Suppressor macrophage (primary cell): ENCODE measurements around the gene POLR1A.

ENCODE experiments used
- DNase-seq, 4 experiments: peaks; one replicate each; pipeline ENCODE4 v3.0.0-alpha.2; 2020 to 2022

The POLR1A gene

GRCh38 chr2:86037141-86037794 lies 68.4 kb downstream of the POLR1A start:
- peak; percentile 84 to 91 (median 90) for DNase-seq

DNA sequence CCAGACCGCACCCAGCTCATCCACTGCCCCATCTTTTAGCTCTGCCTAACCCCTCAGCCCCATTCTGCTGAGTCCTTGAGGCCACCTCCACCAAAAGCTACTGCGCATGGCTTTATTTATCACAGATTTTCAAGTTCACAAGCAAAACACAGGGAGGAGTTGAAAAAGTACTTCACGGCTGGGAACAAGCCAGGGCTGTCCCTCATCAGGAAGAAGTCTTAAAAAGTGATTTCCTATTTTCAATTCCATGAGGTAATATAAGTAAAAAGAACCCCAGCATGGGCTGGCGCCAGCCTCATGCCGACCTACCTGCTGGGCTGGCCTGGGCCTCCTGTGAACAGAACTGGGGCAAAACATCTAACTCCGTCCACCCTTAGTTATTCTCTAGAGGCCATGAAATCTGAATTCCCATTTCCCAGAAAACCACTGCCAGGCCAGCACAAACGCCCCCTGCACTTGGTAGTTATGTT lies 69.0 kb downstream of the POLR1A start:
- no peak for DNase-seq

DNA sequence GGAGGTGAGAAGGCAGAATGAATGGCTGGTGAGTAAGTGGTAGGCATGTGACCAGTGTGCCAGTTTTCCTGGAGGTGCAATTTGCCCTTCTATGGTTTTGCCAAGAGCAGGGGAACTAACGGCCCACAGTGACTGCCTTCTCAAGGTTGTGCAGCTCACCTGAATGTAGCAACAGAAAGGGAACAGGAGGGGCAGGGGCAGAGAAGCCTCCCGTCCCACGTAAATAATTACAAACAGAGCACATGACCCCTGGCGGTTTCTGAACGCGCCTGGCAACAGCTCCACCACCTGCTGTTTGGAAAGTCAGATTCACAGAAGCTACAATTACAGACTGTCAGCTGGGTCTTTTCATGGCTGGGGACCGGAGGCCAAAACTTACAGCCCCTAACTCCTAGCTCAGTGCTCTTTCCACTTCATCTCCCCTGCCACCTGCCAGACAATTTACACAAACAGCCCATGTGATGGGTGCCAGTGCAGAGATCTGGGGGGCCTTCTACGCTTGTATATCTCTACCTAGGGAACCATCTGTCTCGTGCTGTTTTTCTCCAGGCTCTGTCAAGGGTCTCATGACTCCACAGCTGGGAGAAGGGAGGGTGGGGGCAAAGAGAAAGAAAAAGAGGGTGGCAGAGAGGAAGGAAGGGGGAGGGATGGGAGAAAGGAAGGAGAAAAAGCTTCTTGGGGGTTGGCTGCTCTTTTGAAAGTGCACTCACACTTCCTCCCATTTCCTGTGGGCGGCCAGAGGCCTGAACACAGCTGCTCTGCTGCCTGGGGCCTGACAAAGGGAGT lies 69.6 kb downstream of the POLR1A start:
- DNase-seq = peak; percentile 90 to 95 (median 94)

GRCh38 chr2:86035376-86035882 lies 70.3 kb downstream of the POLR1A start:
- DNase-seq = no peak

GRCh38 chr2:86033751-86034692 lies 71.7 kb downstream of the POLR1A start:
- no peak for DNase-seq

- DNase-seq = no peak
Measured at GRCh38 chr2:86032861-86033595, 72.7 kb downstream of the POLR1A start.

GRCh38 chr2:86031606-86032005 lies 74.1 kb downstream of the POLR1A start:
- DNase-seq = no peak

DNA sequence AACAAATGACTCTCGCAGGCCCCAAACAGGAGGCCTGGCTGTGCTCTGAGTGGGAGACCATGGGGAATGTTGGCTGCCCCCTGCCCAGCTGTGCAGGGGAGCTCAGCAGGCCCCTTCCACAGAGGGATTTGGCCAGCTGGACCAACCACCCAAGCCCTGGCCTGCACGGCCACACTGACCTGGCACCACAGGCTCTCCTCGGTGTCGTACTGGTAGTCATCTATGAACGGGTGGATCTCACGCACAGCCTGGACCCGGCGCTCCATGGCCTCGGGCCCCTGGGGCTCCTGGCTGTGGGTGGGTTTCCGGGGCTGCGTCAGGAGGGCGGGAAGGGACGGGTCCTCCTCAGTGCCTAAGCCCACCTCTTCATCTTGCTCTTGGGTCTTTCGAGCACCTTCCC lies 74.5 kb downstream of the POLR1A start:
- DNase-seq = no peak

GRCh38 chr2:86029873-86030272 lies 75.8 kb downstream of the POLR1A start:
- no peak for DNase-seq

DNA sequence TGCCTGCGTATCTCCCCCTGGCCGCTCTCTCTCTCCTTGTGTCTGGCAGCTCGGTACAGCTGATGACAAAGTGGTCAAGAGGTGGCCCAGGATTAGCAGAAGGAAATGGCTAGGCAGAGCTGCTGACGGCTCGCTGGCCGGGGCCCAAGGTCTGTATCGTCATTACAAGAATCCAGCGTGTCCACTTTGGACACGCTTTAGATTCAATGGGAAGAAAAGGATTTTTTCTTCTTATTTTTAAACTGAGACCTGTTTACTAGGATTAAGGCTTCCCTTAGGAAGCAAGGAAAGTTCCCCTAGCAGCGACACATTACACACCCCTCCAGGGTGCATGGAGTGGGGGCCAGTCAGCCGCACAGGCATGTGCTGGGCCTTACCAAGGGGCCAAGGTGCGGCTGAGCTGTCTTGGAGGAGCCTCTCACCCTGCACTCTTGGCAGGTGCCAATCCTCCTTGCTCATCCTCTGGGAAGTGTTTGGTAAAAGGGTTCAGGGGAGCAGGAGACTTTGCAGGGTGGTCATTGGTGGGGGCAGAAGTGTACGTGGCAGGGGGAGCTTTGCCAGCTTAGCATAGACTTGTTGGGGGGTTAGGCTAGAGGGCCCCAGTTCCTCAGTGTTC lies 76.8 kb downstream of the POLR1A start:
- no peak for DNase-seq

- DNase-seq = no peak
Measured at GRCh38 chr2:86027922-86028765, 77.5 kb downstream of the POLR1A start.

DNA sequence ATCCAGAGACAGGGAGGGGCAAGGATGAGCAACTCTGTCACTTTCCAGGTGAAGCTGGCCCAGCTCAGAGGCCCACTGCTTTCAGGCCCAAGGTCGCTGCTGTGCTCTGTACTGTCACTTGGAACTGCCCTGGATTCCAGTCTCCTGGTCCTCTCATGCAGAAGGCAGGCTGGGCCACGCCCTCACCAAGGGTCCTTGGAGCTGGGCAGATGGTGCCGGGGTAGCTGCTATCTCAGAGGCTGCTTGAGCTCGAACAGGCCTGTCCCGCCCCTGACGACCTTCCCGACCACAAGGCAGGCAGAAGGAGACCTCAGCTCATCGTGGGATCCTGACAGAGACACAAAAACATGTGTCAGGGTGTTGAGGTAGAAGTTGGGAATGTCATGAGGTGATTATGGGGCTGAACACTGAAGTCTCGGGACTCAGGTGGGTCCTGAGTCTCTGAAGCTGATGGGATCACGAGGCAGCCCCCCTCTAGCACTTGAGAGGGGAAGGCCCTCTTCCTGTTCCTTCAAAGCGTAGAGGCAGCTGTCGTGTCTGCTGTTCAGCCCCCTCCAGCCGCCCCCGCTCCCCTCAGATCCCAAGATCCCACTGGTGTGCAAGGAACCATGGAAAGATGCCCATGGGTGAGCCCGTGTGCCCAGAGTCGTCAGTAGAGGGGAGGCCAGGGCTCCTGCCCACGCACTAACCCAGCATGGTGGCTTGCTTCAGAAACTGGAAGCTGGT lies 78.3 kb downstream of the POLR1A start:
- no peak for DNase-seq

DNA sequence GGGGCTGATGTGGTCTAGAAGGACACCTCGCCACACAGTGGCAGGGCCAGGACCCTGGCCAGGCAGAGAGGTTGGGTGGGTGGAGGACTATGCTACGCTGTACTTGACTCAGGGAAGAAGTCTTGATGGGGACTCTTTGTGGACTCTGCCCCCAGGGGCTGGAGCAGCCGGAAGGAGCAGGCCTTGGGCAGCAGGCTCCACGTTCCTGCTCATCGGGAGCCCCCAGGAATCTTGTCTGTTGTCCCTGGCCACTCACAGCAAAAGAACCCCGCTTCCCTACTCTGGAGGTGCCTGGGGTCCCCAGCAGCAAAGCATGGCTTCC lies 79.0 kb downstream of the POLR1A start:
- no peak for DNase-seq

DNA sequence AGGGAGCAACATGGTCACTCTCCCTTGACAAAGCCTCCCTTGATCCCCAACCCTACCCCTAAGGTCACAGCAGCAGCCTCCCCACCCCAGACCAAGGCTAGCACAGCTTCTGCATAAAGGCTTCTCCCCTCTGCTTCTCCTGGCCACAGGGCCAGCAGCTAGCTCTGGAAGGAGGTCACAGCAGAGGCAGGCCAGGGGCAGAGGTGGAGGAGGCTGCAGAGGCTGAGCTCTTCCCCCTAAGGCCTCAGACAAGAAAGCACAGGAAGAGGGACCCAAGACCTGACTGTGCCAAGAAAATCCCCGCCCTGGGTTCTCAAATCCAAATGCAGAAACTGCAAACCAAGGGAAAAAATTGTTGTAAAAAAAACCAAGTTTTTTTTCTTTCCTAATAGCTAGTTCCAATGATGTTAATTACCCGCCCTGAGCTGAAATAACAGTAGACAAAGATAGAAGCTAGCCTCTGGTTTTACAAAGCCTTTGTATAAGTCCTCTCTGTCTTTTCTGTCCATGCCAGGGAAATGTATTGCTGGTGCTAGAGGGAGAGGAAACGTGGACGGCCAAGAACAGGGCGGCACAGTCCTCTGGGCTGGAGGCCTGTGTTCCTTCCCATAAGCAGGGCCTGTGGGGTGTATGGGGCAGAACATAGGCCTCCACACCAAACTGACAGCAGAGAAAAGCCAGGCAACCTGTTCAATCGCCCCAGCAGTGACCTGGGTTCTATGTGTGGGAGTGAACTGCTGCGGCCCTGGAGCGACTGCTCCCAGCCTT lies 79.5 kb downstream of the POLR1A start:
- peak in 3 of 4 experiments; percentile 9 to 49 (median 33) for DNase-seq

DNA sequence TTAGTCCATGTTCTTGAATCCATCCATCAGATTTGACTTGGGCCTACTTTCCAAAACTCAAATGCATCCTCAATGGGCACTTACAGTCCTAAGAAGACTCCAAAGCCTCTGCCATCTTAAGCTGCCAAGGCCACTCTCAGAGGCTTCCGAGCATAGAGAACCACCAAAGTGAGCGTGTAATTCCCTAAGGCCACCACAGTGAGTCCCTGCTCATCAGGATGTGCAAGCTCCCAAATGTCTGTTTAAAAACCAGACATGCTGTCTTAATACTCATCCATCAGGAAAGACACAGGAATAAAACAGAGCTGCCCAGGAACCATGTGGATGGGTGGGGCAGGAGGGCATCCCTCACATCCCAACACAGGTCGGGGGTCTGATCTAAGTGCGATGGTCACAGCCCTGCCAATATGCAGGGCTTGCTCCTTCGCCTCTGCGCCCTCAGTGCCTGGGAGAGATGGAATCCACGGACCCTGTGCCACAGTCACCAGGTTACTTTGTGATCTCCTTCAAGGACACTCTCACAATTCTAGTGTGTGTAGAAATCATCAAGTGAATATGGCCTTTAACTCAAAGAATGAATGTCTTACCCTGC lies 80.4 kb downstream of the POLR1A start:
- DNase-seq = peak in 1 of 4 experiments; percentile 16

DNA sequence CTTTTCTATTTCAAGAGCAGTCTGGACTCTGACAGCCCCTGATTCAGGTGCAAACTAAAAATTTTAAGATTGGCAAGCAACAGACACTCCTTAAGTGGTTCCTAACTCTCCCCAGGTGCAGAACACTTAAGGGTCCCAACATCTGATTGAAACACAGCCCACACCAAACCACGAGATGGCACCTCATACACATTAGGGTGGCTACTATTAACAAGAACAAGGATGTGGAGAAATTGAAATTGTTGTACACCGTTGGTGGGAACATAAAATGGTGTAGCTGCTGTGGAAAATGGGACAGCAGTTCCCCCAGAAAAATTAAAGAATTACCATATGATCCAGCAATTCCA lies 82.3 kb downstream of the POLR1A start:
- DNase-seq = no peak

GRCh38 chr2:86022661-86023365 lies 82.9 kb downstream of the POLR1A start:
- no peak for DNase-seq
